ENCODE measurements around the gene HTR7. TPM values are rescaled to one million over a fixed set of nuclear protein-coding genes. Genes with fewer than 3 reads are reported as not detected.
A peak's percentile ranks its signal among the peaks of the same experiment; 100 is the strongest.
"Not testable (repeated sequence)": the region's sequence is repeated elsewhere in the genome, so short reads cannot be mapped to it uniquely, and the experiment has no call there.

HTR7 gene
- total RNA-seq = not detected

- 1 to 8% methylated on average over 6 to 70 of the region's 104 CpGs for WGBS, 2 donors
- Histone ChIP-seq H3K9me3 (no peaks in the 10 kb centered on the region), H3K27me3 (peaks cover 0 to 24% of the 10 kb centered on the region in 2 donors), H3K27ac (peak within 1 kb of the TSS in 2 of 4 donors; percentile 49 to 61), H3K4me3 (peak within 1 kb of the TSS; percentile 23 to 33), H3K36me3 (replicated peaks in 1 of 2; ENCODE audit: insufficient read depth in 1 of 2, low read depth in 2 of 2) (no peaks in the 10 kb centered on the region), H3K4me1 (peaks cover 15% of the 10 kb centered on the region)
- ATAC-seq (peak; percentile 81), DNase-seq (peak; percentile 40 to 73 (median 51))
- TF ChIP-seq CTCF (IDR thresholded peaks at IDR 0.05) = peak in 6 of 7 experiments; percentile 26 to 70 (median 48)
- no peak for TF ChIP-seq POLR2A (IDR thresholded peaks at IDR 0.05)
- intact Hi-C loops (cut with DNase I) = no loop called here
These were observed at the start of gene HTR7 for GRCh38 chr10:90857635-90858460. Gene HTR7 (minus strand): TSS chr10:90858039. CDS start chr10:90857671, 368 bp downstream.

GRCh38 chr10:90906596-90906995 lies 48.8 kb upstream of the HTR7 start:
- H3K9me3 ChIP-seq = no peaks in the 10 kb centered on the region
- peaks cover 0 to 2% of the 10 kb centered on the region in 2 donors for H3K36me3 ChIP-seq (replicated peaks in 1 of 2; ENCODE audit: insufficient read depth in 1 of 2, low read depth in 2 of 2)
- TF ChIP-seq CTCF (IDR thresholded peaks at IDR 0.05) = no peak
- WGBS, 2 donors = 65 to 67% methylated on average over 1 of the region's 1 CpG
- no peak overlapping the region for H3K4me3 ChIP-seq
- H3K27me3 ChIP-seq = no peaks in the 10 kb centered on the region
- intact Hi-C loops (cut with DNase I) = no loop called here
- H3K4me1 ChIP-seq = no peaks in the 10 kb centered on the region
- no peak overlapping the region for H3K27ac ChIP-seq
- ATAC-seq = no peak
- DNase-seq = no peak

- WGBS, 2 donors = 88 to 92% methylated on average over 1 of the region's 1 CpG
- no peaks in the 10 kb centered on the region for H3K9me3 ChIP-seq
- no peak for DNase-seq
- H3K4me3 ChIP-seq = no peak overlapping the region
- H3K27ac ChIP-seq = no peak overlapping the region
- ATAC-seq = no peak
- H3K27me3 ChIP-seq = no peaks in the 10 kb centered on the region
- no peak for TF ChIP-seq CTCF (IDR thresholded peaks at IDR 0.05)
- TF ChIP-seq POLR2A (IDR thresholded peaks at IDR 0.05) = no peak
- no peaks in the 10 kb centered on the region for H3K4me1 ChIP-seq
- peaks cover 0 to 2% of the 10 kb centered on the region in 2 donors for H3K36me3 ChIP-seq (replicated peaks in 1 of 2; ENCODE audit: insufficient read depth in 1 of 2, low read depth in 2 of 2)
- intact Hi-C loops (cut with DNase I) = no loop called here
These were observed 48.1 kb upstream of the HTR7 start for GRCh38 chr10:90905925-90906324.

GRCh38 chr10:90896916-90897315 lies 39.1 kb upstream of the HTR7 start:
- H3K36me3 ChIP-seq (replicated peaks in 1 of 2; ENCODE audit: insufficient read depth in 1 of 2, low read depth in 2 of 2); H3K9me3 ChIP-seq; intact Hi-C loops (cut with DNase I); ATAC-seq; H3K27me3 ChIP-seq; H3K4me1 ChIP-seq; H3K27ac ChIP-seq; H3K4me3 ChIP-seq; DNase-seq: not testable (repeated sequence)
- 77 to 91% methylated on average over 2 of the region's 2 CpGs for WGBS, 2 donors

- H3K36me3 ChIP-seq (replicated peaks in 1 of 2; ENCODE audit: insufficient read depth in 1 of 2, low read depth in 2 of 2) = peaks cover 0 to 6% of the 10 kb centered on the region in 2 donors
These were observed 35.4 kb upstream of the HTR7 start for GRCh38 chr10:90893190-90893589.

More at GRCh38 chr10:90893190-90893589, 35.4 kb upstream of the HTR7 start:
- Histone ChIP-seq H3K27me3 (no peaks in the 10 kb centered on the region), H3K4me1 (no peaks in the 10 kb centered on the region), H3K27ac (no peak overlapping the region), H3K9me3 (no peaks in the 10 kb centered on the region), H3K4me3 (no peak overlapping the region)
- no peak for DNase-seq
- ATAC-seq = no peak
- TF ChIP-seq CTCF (IDR thresholded peaks at IDR 0.05) = no peak
- TF ChIP-seq POLR2A (IDR thresholded peaks at IDR 0.05) = no peak
- WGBS, 2 donors = 94% methylated on average over 3 of the region's 3 CpGs
- intact Hi-C loops (cut with DNase I) = no loop called here

Measured in body of pancreas (tissue), 4 donors.